Tibial artery (tissue), 4 donors: ENCODE results near the gene NAA10.

Experiments used
- DNase-seq, 2 donors: peaks; one replicate each; pipeline ENCODE4 v3.0.0-alpha.2; 2019
- H3K27ac ChIP-seq, 2 donors: fragments of 200-600 bp; sonication (generic) in 1 of 2; 1 replicate in 1 of 2; 2 replicates in 1 of 2; pipeline ENCODE4 v1.5.1; 2018 to 2019; ENCODE audit warnings: mild to moderate bottlenecking in 1 of 2
- H3K27me3 ChIP-seq, 2 donors: fragments of 200-600 bp; sonication (generic) in 1 of 2; one replicate each; pipeline versions ENCODE4 v1.5.1 to v1.6.0; 2016 to 2019
- H3K36me3 ChIP-seq, 3 donors: fragments of 200-600 bp; sonication (generic) in 2 of 3; one replicate each; pipeline ENCODE4 v1.5.1; 2016 to 2019; ENCODE audit warnings: mild to moderate bottlenecking in 2 of 3
- H3K4me1 ChIP-seq, 4 donors: fragments of 200-600 bp; sonication (generic) in 2 of 4; 1 replicate in 3 of 4; 2 replicates in 1 of 4; pipeline ENCODE4 v1.5.1; 2016 to 2019
- H3K4me3 ChIP-seq, 2 donors: fragments of 200-600 bp; sonication (generic) in 1 of 2; 1 replicate in 1 of 2; 2 replicates in 1 of 2; pipeline ENCODE4 v1.5.1; 2018 to 2019; ENCODE audit warnings: mild to moderate bottlenecking in 2 of 2
- H3K9me3 ChIP-seq, 3 donors: fragments of 200-600 bp; sonication (generic) in 1 of 3; one replicate each; pipeline ENCODE4 v1.5.1; 2016 to 2019
- CTCF ChIP-seq, 2 experiments: fragments of 200-600 bp in 1 of 2; fragments of 450-650 bp in 1 of 2; IDR thresholded peaks; one replicate each; pipeline ENCODE4 v1.5.1; 2017 to 2019; ENCODE audit warnings: antibody characterized with exemption in 2 of 2, mild to moderate bottlenecking in 1 of 2, moderate library complexity in 1 of 2
- intact Hi-C: fragments of 100-400 bp; cut with DNase I; formaldehyde crosslinking; loops from one replicate; pipeline ENCODE4 v1.15.0; 2023; ENCODE audit warnings: low total_unique reads

The NAA10 gene

GRCh38 chrX:153903991-153904957, 30.6 kb downstream of the NAA10 start, which contains the start of gene AVPR2:
Gene AVPR2, plus strand, starts transcription at chrX:153904673. Its CDS starts 473 bp downstream, at chrX:153905146.
- no peak for TF ChIP-seq CTCF (IDR thresholded peaks at IDR 0.05)
- Histone ChIP-seq H3K9me3 (no peaks in the 10 kb centered on the region), H3K4me1 (peaks cover 0 to 16% (median 0%) of the 10 kb centered on the region in 4 donors), H3K36me3 (no peaks in the 10 kb centered on the region), H3K27me3 (no peaks in the 10 kb centered on the region), H3K27ac (no peak within 1 kb of the TSS), H3K4me3 (no peak within 1 kb of the TSS)
- intact Hi-C loops: no loop called here
- DNase-seq: no peak

- intact Hi-C loops: no loop called here
- Histone ChIP-seq H3K4me1 (peaks cover 0 to 16% (median 0%) of the 10 kb centered on the region in 4 donors), H3K4me3 (no peak overlapping the region), H3K36me3 (no peaks in the 10 kb centered on the region), H3K27ac (no peak overlapping the region), H3K9me3 (no peaks in the 10 kb centered on the region), H3K27me3 (no peaks in the 10 kb centered on the region)
- TF ChIP-seq CTCF (IDR thresholded peaks at IDR 0.05): no peak
- DNase-seq: peak in 1 of 2 donors; percentile 25
These were observed 31.4 kb downstream of the NAA10 start for GRCh38 chrX:153903238-153903980.

GRCh38 chrX:153902385-153902784, 32.5 kb downstream of the NAA10 start:
- H3K36me3 ChIP-seq: no peaks in the 10 kb centered on the region
- H3K27ac ChIP-seq: no peak overlapping the region
- no peak for TF ChIP-seq CTCF (IDR thresholded peaks at IDR 0.05)
- no peak for DNase-seq
- no peak overlapping the region for H3K4me3 ChIP-seq
- H3K4me1 ChIP-seq: peaks cover 0 to 16% (median 0%) of the 10 kb centered on the region in 4 donors
- no peaks in the 10 kb centered on the region for H3K9me3 ChIP-seq
- intact Hi-C loops: no loop called here
- no peaks in the 10 kb centered on the region for H3K27me3 ChIP-seq

GRCh38 chrX:153901753-153902140, 33.1 kb downstream of the NAA10 start:
- Histone ChIP-seq H3K27ac (no peak overlapping the region), H3K4me1 (peaks cover 0 to 16% (median 0%) of the 10 kb centered on the region in 4 donors), H3K9me3 (no peaks in the 10 kb centered on the region), H3K4me3 (no peak overlapping the region), H3K27me3 (no peaks in the 10 kb centered on the region), H3K36me3 (no peaks in the 10 kb centered on the region)
- DNase-seq: no peak
- intact Hi-C loops: no loop called here
- no peak for TF ChIP-seq CTCF (IDR thresholded peaks at IDR 0.05)

GRCh38 chrX:153900831-153901752, 33.7 kb downstream of the NAA10 start:
- peaks cover 0 to 3% (median 0%) of the 10 kb centered on the region in 3 donors for H3K9me3 ChIP-seq
- H3K4me3 ChIP-seq: no peak overlapping the region
- H3K27me3 ChIP-seq: no peaks in the 10 kb centered on the region
- no peaks in the 10 kb centered on the region for H3K36me3 ChIP-seq
- no peak overlapping the region for H3K27ac ChIP-seq
- peaks cover 0 to 16% (median 0%) of the 10 kb centered on the region in 4 donors for H3K4me1 ChIP-seq
- DNase-seq: peak; percentile 52 to 68
- intact Hi-C loops: no loop called here
- no peak for TF ChIP-seq CTCF (IDR thresholded peaks at IDR 0.05)
